Lower lobe of right lung (tissue), 2 donors: ENCODE data around the gene BCAT1. TPM values are rescaled to one million over a fixed set of nuclear protein-coding genes. Genes with fewer than 3 reads are reported as not detected.
"Not testable (repeated sequence)": the region's sequence is repeated elsewhere in the genome, so short reads cannot be mapped to it uniquely, and the experiment has no call there.

Experiments
- ATAC-seq, 2 donors: fragments of 200-7000 bp; cut with Tn5 transposase; one replicate each; pipeline ENCODE4 v1.9.1; 2020 to 2022; ENCODE audit warnings: mild to moderate bottlenecking in 2 of 2, moderate library complexity in 2 of 2
- DNase-seq: peaks from one replicate; pipeline ENCODE4 v3.0.0-alpha.2; 2020
- H3K27ac ChIP-seq: fragments of 200-600 bp; one replicate; pipeline ENCODE4 v1.8.0; 2022
- H3K27me3 ChIP-seq: fragments of 200-600 bp; one replicate; pipeline ENCODE4 v1.8.0; 2022; ENCODE audit warnings: low read depth
- H3K36me3 ChIP-seq: fragments of 200-600 bp; one replicate; pipeline ENCODE4 v1.8.0; 2022; ENCODE audit warnings: mild to moderate bottlenecking
- H3K4me1 ChIP-seq: fragments of 200-600 bp; one replicate; pipeline ENCODE4 v1.8.0; 2022
- H3K4me3 ChIP-seq: fragments of 200-600 bp; one replicate; pipeline ENCODE4 v1.8.0; 2022; ENCODE audit warnings: mild to moderate bottlenecking
- H3K9me3 ChIP-seq: fragments of 200-600 bp; one replicate; pipeline ENCODE4 v1.8.0; 2022
- intact Hi-C: fragments of 100-400 bp; cut with DNase I; formaldehyde crosslinking; loops from one replicate; pipeline ENCODE4 v1.11.0; 2022
- total RNA-seq: library from RNA; stranded (reverse); fragmentation: NEBNext Ultra II Directional; extraction: Animal tissue kit (Norgen Biotek cat#: 25700); gene quantifications from one replicate; pipeline ENCODE4 v1.2.1, GENCODE V29; 2021
- TF ChIP-seq, protein P1 (sequence below): fragments of 200-600 bp; IDR thresholded peaks from one replicate; pipeline ENCODE4 v1.8.0; 2022; ENCODE audit warnings: antibody characterized with exemption, mild to moderate bottlenecking
- donor health status: DM: no; HTN: yes; CAD: no; lungs with severe emphysema.

BCAT1 gene
- total RNA-seq, 1 donor from 2014 or later: 50.6 TPM

DNA sequence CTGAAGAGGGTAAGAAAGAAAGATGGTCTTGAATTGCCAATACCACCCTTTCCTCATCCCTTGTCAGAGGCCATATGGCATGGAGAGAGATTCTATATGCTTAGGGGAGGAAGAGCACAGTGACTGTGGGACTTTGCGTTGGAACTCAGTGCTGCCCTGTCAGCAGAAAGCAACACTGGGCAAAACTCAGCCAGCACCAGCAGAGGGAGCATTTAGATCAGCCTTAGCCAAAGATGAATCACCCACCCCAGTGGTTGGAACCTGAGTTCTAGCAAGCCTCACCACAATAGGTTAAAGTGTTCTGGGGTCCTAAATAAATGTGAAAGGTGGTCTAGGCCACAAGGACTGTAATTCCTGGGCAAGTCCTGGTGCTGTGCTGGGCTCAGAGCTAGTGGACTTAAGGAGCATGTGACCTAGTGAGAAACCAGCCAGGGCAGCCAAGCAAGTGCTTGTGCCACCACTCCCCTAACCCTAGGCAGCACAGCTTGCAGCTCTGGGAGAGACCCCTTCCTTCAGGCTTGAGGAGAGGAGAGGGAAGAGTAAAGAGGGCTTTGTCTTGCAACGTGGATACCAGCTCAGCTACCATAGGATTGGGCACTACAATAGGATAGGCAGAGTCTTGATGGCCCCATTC, 11.4 kb upstream of the BCAT1 start:
- Histone ChIP-seq H3K27ac (no peak overlapping the region), H3K4me3 (no peak overlapping the region), H3K36me3 (no peaks in the 10 kb centered on the region), H3K27me3 (no peaks in the 10 kb centered on the region), H3K4me1 (no peaks in the 10 kb centered on the region), H3K9me3 (peaks cover 13% of the 10 kb centered on the region)
- TF ChIP-seq, protein P1, sequence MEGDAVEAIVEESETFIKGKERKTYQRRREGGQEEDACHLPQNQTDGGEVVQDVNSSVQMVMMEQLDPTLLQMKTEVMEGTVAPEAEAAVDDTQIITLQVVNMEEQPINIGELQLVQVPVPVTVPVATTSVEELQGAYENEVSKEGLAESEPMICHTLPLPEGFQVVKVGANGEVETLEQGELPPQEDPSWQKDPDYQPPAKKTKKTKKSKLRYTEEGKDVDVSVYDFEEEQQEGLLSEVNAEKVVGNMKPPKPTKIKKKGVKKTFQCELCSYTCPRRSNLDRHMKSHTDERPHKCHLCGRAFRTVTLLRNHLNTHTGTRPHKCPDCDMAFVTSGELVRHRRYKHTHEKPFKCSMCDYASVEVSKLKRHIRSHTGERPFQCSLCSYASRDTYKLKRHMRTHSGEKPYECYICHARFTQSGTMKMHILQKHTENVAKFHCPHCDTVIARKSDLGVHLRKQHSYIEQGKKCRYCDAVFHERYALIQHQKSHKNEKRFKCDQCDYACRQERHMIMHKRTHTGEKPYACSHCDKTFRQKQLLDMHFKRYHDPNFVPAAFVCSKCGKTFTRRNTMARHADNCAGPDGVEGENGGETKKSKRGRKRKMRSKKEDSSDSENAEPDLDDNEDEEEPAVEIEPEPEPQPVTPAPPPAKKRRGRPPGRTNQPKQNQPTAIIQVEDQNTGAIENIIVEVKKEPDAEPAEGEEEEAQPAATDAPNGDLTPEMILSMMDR: peak; percentile 43
- ATAC-seq (peak; percentile 76 to 81), DNase-seq (no peak)
- intact Hi-C loops: no loop called here

DNA sequence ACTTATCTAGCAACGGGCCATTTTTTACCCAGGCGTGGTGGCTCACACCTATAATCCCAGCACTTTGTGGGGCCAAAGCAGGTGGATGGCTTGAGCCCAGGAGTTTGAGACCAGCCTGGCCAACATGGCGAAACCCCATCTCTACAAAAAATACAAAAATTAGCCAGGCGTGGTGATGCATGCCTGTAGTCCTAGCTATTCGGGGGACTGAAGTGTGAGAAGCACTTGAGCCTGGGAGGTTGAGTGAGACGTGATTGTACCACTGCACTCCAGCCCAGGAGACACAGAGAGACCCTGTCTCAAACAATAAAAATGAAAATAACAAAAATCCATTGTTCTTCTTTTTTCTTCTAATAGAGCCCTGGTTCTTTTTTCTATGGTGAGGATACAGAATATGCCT, 7.5 kb upstream of the BCAT1 start:
- H3K27ac ChIP-seq, H3K27me3 ChIP-seq, H3K36me3 ChIP-seq, H3K4me1 ChIP-seq, H3K9me3 ChIP-seq, intact Hi-C loops, DNase-seq, ATAC-seq, H3K4me3 ChIP-seq: not testable (repeated sequence)

DNA sequence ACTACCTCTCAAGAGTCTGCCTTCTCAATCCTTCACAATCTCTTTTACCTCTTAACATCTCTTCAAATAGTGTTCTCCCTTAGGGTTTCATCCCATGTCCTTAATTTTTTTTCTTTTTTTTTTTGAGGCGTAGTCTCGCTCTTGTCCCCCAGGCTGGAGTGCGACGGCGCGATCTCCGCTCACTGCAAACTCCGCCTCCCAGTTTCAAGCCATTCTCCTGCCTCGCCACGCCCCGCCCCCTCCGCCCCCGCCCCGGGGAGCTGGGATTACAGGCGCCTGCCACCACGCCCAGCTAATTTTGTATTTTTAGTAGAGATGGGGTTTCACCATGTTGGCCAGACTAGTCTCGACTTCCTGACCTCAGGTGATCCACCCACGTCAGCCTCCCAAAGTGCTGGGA, 7.0 kb upstream of the BCAT1 start:
- ATAC-seq (no peak), DNase-seq (no peak)
- Histone ChIP-seq H3K36me3 (no peaks in the 10 kb centered on the region), H3K9me3 (no peaks in the 10 kb centered on the region), H3K4me1 (no peaks in the 10 kb centered on the region), H3K4me3 (no peak overlapping the region), H3K27me3 (no peaks in the 10 kb centered on the region), H3K27ac (no peak overlapping the region)
- intact Hi-C loops: no loop called here
- TF ChIP-seq, protein P1: no peak

DNA sequence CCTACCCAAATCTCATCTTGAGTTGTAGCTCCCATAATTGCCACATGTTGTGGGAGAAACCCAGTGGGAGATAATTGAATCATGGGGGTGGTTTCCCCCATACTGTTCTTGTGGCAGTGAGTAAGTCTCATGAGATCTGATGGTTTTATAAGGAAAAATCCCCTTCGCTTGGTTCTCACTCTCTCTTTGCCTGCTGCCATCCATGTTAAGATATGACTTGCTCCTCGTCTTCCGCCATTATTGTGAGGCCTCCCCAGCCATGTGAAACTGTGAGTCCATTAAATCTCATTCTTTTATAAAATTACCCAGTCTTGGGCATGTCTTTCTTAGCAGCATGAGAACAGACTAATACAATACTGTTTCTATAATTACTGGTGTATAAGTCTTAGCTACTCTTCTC, 6.5 kb upstream of the BCAT1 start:
- no peaks in the 10 kb centered on the region for H3K27me3 ChIP-seq
- no peaks in the 10 kb centered on the region for H3K4me1 ChIP-seq
- ATAC-seq (no peak), DNase-seq (no peak)
- H3K4me3 ChIP-seq: no peak overlapping the region
- no peaks in the 10 kb centered on the region for H3K36me3 ChIP-seq
- intact Hi-C loops: no loop called here
- TF ChIP-seq, protein P1: no peak
- H3K9me3 ChIP-seq: no peaks in the 10 kb centered on the region
- no peak overlapping the region for H3K27ac ChIP-seq

DNA sequence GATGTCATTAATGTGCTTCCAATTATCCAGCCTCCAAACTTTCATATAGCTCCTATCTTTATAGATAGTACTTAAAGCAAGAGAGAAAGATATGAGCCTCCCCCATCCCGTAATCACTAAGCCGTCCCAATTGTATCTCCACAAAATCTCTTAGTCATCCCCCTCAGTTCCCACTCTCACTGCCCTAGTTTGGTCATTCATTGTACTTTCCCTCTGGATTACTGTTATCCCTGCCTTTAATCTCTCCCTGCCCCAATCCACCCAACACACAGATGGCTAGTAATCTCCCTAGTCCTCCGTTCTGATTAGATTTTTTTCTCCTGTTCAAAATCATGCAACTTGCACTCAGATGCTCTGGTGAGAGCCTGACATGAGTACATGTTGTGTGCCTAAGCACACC, 5.4 kb upstream of the BCAT1 start:
- no peak overlapping the region for H3K4me3 ChIP-seq
- intact Hi-C loops: no loop called here
- no peak overlapping the region for H3K27ac ChIP-seq
- TF ChIP-seq, protein P1: no peak
- H3K4me1 ChIP-seq: peaks cover 1% of the 10 kb centered on the region
- no peak for ATAC-seq
- H3K36me3 ChIP-seq: no peaks in the 10 kb centered on the region
- H3K9me3 ChIP-seq: no peaks in the 10 kb centered on the region
- no peaks in the 10 kb centered on the region for H3K27me3 ChIP-seq
- no peak for DNase-seq

DNA sequence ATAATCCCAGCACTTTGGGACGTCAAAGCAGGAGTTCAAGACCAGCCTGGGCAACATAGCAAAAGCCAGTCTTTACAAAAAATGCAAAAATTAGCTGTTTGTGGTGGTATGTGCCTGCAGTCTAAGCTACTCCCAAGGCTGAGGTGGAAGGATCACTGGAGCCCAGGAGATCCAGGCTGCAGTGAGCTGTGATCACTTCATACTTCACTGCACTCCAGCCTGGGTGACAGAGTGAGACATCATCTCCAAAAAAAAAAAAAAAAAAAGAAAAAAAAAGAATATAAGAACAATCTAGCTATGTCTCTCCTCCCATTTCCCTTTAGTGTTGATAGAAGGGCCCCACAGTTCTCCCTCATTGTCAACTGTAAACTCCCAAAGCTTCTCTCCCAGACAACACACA, 3.5 kb upstream of the BCAT1 start:
- DNase-seq: no peak
- intact Hi-C loops: no loop called here

More for the DNA sequence above, 3.5 kb upstream of the BCAT1 start:
- peaks cover 12% of the 10 kb centered on the region for H3K4me1 ChIP-seq
- no peaks in the 10 kb centered on the region for H3K36me3 ChIP-seq
- H3K4me3 ChIP-seq: no peak overlapping the region
- no peaks in the 10 kb centered on the region for H3K9me3 ChIP-seq
- no peak for ATAC-seq
- no peak overlapping the region for H3K27ac ChIP-seq
- no peaks in the 10 kb centered on the region for H3K27me3 ChIP-seq
- TF ChIP-seq, protein P1: no peak
